ENCODE data around the gene CCDC124.

CCDC124 gene

DNA sequence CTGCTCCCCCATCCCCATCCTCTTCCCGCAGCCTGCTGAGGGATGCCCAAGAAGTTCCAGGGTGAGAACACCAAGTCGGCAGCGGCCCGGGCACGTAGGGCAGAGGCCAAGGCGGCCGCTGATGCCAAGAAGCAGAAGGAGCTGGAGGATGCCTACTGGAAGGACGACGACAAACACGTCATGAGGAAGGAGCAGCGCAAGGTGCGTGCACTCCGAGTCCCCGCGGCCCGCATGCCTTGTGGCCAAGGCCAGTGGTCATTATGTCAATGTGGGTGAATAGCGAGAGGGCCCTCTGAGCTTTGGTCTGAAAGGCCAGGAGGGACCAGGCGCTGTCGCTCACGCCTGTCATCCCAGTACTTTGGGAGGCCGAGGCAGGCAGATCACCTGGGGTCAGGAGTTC is 3.6 kb downstream of the CCDC124 start:
- DNase-seq (ENCODE audit: low read depth) = no peak

DNA sequence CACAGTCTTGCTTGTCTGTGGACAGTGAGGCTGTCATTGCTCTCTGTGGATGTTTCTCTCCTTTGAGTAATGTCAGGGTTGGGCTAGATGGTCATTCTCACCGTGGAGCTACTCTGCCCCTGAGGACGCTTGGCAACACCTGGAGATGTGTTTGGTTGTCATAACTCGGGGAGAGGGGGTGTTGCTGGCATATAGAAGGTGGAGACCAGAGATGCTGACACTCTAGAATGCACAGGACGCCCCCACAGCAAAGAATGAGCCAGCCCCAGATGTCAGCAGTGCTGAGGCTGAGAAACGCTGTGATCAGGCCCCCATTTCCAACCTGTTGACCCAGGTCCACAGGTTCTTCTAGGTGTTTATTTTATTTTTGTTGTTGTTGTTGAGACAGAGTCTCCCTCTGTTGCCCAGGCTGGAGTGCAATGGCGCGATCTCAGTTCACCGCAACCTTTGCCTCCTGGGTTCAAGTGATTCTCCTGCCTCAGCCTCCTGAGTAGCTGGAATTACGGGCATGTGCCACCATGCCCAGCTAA is 4.6 kb downstream of the CCDC124 start:
- DNase-seq (ENCODE audit: low read depth) = no peak

DNA sequence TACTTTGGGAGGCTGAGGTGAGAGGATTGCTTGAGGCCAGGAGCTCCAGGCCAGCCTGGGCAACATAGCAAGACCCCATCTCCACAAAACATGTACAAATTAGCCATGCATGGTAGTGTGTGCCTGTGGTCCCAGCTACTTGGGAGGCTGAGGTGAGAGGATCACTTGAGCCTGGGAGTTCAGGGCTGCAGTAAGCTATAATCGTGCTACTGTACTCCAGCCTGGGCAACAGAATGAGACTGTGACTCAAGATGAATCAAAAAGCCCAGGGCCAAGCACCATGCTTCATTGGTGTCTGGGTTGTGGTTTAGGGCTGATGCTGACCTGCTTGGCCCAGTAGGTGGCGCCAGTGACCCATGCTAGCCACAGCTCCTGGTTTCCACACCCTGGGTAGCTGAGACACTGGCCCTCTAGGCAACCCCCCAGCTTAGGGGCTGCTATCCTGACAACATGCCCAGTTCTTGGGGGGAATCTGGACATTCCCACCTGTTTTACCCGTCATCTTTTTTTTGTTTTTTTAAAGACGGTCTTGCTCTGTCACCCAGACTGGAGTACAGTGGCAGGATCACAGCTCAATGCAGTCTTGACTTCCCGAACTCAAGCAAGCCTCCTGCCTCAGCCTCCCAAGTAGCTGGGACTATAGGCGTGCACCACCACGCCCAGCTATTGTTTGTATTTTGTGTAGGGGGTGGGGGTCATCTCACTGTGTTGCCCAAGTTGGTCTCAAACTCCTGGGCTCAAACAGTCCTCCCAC is 5.5 kb downstream of the CCDC124 start:
- DNase-seq (ENCODE audit: low read depth) = peak; percentile 60

DNA sequence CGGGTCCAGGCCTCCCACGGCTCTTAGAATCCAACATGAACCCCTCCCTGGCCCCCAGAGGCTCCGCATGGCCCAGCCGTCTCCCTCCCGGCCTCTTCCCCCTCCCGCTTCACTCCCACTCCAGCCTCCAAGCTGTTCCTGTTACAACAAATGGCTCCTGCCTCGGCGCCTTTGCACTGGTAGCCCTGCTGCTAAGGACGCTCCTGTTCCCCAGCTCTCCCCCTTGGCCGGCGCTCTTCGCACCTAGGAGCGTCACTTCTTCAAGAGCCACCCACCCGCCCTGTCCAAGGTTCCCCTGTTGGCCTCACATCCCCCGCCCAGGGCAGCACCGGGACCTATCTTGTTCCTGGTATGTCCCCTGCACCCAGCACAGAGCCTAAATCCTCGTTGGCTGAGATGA is 9.4 kb downstream of the CCDC124 start:
- no peak for DNase-seq (ENCODE audit: low read depth)

- no peak for DNase-seq (ENCODE audit: low read depth)
Observed at GRCh38 chr19:17942582-17943273, 9.9 kb downstream of the CCDC124 start.

GRCh38 chr19:17943274-17944221 is 10.7 kb downstream of the CCDC124 start:
- no peak for DNase-seq (ENCODE audit: low read depth)

- DNase-seq (ENCODE audit: low read depth) = no peak
Observed at GRCh38 chr19:17944301-17944700, 11.5 kb downstream of the CCDC124 start.

DNA sequence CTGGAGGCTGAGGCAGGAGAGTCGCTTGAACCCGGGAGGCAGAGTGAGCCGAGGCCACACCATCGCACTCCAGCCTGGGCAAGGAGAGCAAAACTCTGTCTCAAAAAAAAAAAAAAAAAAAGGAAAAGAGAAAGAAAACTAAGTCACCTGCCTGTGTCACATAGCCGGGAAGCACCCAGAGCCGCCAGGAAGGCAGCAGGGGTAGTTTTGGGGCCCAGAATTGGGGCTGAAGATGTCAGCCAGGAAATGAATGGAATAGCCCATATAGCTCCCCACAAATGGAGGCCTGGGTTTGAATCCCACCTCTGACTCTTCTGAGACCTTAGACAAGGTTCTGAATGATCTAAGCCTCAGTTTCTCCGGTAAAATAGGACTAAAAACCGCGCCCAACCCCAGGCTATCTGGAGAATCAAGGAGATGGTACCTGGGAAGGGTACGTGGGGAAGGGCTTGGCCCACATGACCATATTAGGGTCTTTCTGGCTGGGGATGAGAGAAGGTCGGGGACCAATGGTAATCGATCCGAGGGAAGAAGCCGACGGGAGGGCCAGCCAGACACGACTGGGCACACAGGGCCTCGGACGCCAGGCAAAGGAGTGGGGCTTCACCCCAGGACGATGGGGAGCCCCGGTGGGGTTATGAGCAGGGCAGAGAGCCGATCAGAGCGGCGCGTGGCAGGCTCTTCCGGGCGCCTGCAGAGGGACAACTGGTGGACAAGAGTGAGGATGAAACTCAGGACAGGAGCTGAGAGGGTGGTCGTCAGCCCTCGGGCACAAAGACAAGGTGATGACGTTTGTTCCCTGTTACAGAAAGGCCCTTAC is 14.4 kb downstream of the CCDC124 start:
- peak; percentile 28 for DNase-seq (ENCODE audit: low read depth)

DNA sequence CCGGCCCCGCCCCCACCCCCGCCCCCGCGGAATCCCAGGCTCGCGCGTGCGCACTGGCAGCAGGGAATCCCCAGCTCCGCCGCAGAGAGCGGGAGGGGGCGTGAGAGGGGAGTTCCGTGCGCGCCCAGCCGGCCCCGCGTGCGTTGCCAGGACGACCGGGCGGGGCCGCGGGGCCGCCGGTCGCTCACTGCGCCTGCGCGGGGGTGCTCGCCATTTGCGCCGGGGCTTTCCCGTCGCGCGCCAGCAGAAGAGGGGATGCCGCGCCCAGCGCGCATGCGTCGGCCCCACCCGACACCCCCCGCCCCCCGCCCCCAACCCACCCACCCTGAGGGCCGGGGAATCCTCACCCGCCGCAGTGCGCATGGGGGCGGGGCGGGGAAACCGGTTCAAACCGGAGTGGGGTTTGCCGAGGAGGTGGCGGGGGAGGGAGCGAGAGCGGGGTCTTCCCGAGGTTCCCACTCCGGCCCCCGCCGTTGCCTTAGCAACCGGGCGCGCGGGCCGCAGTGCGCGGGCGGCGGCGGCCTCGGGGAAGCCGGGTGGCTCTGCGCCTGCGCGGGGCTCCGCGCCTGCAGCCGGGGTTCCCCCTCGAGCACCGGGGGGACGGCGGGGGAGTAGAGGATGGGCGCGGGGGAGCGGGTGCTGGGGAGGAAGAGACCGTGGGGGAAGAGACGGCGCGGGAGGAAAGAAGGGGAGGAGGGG is 15.1 kb downstream of the CCDC124 start:
- peak; percentile 94 for DNase-seq (ENCODE audit: low read depth)

- no peak for DNase-seq (ENCODE audit: low read depth)
Observed at GRCh38 chr19:17948514-17948900, 15.7 kb downstream of the CCDC124 start.

DNA sequence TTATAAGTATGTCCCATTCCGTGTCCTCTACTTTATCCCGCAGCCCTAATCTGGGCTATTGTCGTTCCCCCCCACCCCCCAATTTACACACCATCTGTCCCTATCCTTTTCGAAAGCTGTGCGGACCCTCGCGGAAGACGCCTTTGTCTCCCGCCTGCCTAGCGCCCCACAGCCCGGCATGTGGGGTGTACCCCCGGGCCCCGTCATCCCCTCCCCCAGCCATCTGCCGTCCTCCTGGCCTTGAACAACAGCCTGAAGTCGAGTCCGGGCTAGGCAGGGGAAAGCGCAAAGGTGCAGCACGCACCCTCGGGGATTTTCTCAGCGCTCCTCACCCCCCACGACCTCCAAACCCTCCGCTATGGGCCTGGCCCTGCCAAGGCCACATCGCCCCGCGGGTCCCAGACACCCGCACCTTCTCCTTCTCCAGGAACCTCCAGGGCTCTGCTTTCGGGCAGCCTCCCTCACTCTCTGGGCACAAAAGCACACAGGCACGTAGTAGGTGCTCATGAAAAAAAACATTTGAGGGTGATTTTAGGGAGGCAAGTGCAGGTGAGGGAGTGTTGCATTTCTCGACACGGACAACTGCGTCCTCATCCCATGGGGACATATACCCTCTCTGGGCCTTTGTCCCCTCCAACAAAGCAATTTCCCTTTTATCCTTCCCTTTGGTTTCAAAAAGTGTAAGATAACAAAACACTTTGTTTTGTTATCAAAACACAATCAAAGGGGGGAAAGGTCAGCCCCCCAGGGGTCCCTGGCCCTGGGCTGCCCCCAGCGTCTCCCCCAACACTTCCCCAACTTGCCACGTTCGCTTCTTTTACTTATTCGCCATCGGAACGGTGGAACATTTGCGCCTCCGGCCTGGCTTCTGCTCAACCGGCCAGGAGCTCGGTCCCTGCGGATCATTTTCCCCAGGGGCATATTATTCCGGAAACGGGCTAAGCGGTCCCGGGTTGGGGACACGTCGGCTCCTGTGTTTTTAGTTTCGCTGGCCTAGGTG is 16.4 kb downstream of the CCDC124 start:
- DNase-seq (ENCODE audit: low read depth) = no peak

DNA sequence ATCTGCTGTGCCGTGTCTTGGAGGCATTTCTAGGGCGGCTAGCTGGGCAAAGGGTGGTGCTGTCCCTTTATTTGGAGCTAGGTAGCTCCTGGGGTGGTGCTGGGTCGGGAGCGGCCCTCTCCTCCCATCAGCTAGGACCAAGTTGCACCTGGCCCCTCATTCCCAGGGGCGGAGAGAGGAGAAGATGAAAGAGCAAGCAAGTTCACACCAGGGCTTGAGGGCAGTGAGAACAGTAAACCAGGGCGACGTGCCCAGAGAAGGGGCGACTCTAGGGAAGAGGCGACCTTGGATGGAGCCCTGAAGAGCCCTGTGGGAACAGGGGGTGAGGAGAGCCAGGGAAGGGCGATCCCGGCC is 17.1 kb downstream of the CCDC124 start:
- DNase-seq (ENCODE audit: low read depth) = no peak

GRCh38 chr19:17950310-17951156 is 17.7 kb downstream of the CCDC124 start:
- DNase-seq (ENCODE audit: low read depth) = peak; percentile 60

DNA sequence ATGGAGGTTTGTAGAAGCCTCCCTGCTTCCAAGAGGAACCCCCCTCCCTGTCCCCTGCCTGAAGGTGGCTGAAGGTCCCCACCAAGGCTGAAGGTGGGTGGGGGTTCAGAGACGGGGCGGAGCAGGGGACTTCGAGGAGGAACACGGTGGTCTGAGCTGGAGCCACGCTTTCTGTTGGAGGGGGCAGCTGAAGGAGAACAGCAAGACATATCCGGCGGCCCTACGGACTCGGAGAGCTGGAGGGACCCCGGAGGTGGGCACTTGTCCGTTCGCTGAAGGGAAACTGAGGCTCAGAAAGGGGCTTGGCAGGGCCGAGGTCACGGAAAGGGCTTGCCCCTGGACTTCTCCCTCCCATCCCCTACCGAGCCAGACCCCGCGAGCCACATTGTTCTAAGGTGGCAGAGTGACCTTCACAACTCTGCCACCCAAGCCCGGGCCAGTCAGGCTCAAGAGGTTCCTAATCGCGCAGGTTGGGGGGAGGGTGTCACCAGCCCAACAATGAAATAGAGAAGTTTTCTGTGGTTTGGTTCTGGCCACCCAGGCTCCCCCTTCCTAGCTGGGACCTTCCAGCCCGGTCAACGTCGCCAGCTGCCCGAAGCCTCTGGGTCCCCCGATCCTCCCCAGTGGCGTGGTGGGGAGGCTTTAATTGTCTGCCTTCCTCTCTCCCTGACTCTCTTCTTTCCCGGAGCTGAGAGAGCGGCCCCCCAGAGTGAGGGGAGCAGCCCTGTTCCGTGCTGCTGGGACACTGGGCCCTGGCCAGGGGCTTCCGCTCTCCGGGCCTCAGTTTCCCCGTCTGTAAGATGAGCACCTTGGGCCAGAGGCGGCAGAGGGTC is 18.6 kb downstream of the CCDC124 start:
- no peak for DNase-seq (ENCODE audit: low read depth)

GRCh38 chr19:17951990-17952976 is 19.5 kb downstream of the CCDC124 start:
- DNase-seq (ENCODE audit: low read depth) = no peak

GRCh38 chr19:17953316-17953801 is 20.5 kb downstream of the CCDC124 start:
- no peak for DNase-seq (ENCODE audit: low read depth)

All from T-helper 22 cell (primary cell).